ENCODE measurements around the gene NTHL1. TPM values are rescaled to one million over a fixed set of nuclear protein-coding genes. Genes with fewer than 3 reads are reported as not detected.
A peak's percentile ranks its signal among the peaks of the same experiment; 100 is the strongest.

NTHL1 gene
- 61.1 and 61.3 TPM in 2 replicates for total RNA-seq
- 51.3 and 62.7 TPM in 2 replicates for polyA plus RNA-seq

- Histone ChIP-seq H3K27ac (no peak within 1 kb of the TSS), H3K4me1 (ENCODE audit: low read depth) (peaks cover 12% of the 10 kb centered on the region), H3K36me3 (peaks cover 9% of the 10 kb centered on the region), H3K9me3 (ENCODE audit: low read depth) (no peaks in the 10 kb centered on the region), H3K4me3 (peak within 1 kb of the TSS; percentile 76), H3K27me3 (no peaks in the 10 kb centered on the region)
- DNase-seq (ENCODE audit: low read depth in 1 of 2, low spot score in 1 of 2), result peak; percentile 97
- TF ChIP-seq CTCF (IDR thresholded peaks at IDR 0.05; ENCODE audit: low read depth, low read length), result peak; percentile 25
These were observed at the start of gene NTHL1, which contains the start of gene TSC2 for GRCh38 chr16:2047330-2048115. Gene NTHL1, minus strand, starts transcription at chr16:2047834. Its CDS starts 11 bp downstream, at chr16:2047823. Gene TSC2, plus strand, starts transcription at chr16:2047985. Its CDS starts 631 bp downstream, at chr16:2048616.

- Histone ChIP-seq H3K27me3 (no peaks in the 10 kb centered on the region), H3K4me3 (no peak overlapping the region), H3K27ac (no peak overlapping the region), H3K36me3 (peaks cover 18% of the 10 kb centered on the region), H3K9me3 (ENCODE audit: low read depth) (no peaks in the 10 kb centered on the region), H3K4me1 (ENCODE audit: low read depth) (peaks cover 4% of the 10 kb centered on the region)
- DNase-seq (ENCODE audit: low read depth in 1 of 2, low spot score in 1 of 2), result no peak
- TF ChIP-seq CTCF (IDR thresholded peaks at IDR 0.05; ENCODE audit: low read depth, low read length), result no peak
These were observed 49.4 kb upstream of the NTHL1 start for GRCh38 chr16:2096853-2097595.

- Histone ChIP-seq H3K4me1 (ENCODE audit: low read depth) (peaks cover 10% of the 10 kb centered on the region), H3K4me3 (no peak overlapping the region), H3K9me3 (ENCODE audit: low read depth) (no peaks in the 10 kb centered on the region), H3K27me3 (no peaks in the 10 kb centered on the region), H3K27ac (no peak overlapping the region), H3K36me3 (peaks cover 18% of the 10 kb centered on the region)
- no peak for TF ChIP-seq CTCF (IDR thresholded peaks at IDR 0.05; ENCODE audit: low read depth, low read length)
- DNase-seq (ENCODE audit: low read depth in 1 of 2, low spot score in 1 of 2), result no peak
These were observed 48.4 kb upstream of the NTHL1 start for GRCh38 chr16:2095918-2096582.

- Histone ChIP-seq H3K36me3 (peaks cover 18% of the 10 kb centered on the region), H3K27me3 (no peaks in the 10 kb centered on the region), H3K4me1 (ENCODE audit: low read depth) (peaks cover 10% of the 10 kb centered on the region), H3K27ac (no peak overlapping the region), H3K4me3 (no peak overlapping the region), H3K9me3 (ENCODE audit: low read depth) (no peaks in the 10 kb centered on the region)
- no peak for TF ChIP-seq CTCF (IDR thresholded peaks at IDR 0.05; ENCODE audit: low read depth, low read length)
- no peak for DNase-seq (ENCODE audit: low read depth in 1 of 2, low spot score in 1 of 2)
These were observed 47.8 kb upstream of the NTHL1 start for GRCh38 chr16:2095315-2095853.

GRCh38 chr16:2093793-2094192, 46.2 kb upstream of the NTHL1 start:
- peaks cover 14% of the 10 kb centered on the region for H3K36me3 ChIP-seq
- TF ChIP-seq CTCF (IDR thresholded peaks at IDR 0.05; ENCODE audit: low read depth, low read length), result no peak
- H3K27me3 ChIP-seq, result no peaks in the 10 kb centered on the region
- peaks cover 10% of the 10 kb centered on the region for H3K4me1 ChIP-seq (ENCODE audit: low read depth)
- no peak overlapping the region for H3K27ac ChIP-seq
- no peak for DNase-seq (ENCODE audit: low read depth in 1 of 2, low spot score in 1 of 2)
- no peaks in the 10 kb centered on the region for H3K9me3 ChIP-seq (ENCODE audit: low read depth)
- H3K4me3 ChIP-seq, result no peak overlapping the region

Measured in cardiac muscle cell (in vitro differentiated cells and primary cell).